Activated CD4-positive, alpha-beta T cell treated with anti-CD3 and anti-CD28 coated beads, Interleukin-2, amount 50 U/mL, for 24 hours (primary cell): ENCODE results near the gene APOBEC3H.
A peak's percentile ranks its signal among the peaks of the same experiment; 100 is the strongest.

Experiments
- DNase-seq, 2 donors: peaks; one replicate each; pipeline ENCODE4 v3.0.0-alpha.2; 2020; ENCODE audit warnings: low read depth in 1 of 2, low spot score in 1 of 2

APOBEC3H gene

GRCh38 chr22:39133871-39134270, 36.8 kb downstream of the APOBEC3H start:
- no peak for DNase-seq

GRCh38 chr22:39134366-39135091, 37.5 kb downstream of the APOBEC3H start:
- DNase-seq = no peak

DNA sequence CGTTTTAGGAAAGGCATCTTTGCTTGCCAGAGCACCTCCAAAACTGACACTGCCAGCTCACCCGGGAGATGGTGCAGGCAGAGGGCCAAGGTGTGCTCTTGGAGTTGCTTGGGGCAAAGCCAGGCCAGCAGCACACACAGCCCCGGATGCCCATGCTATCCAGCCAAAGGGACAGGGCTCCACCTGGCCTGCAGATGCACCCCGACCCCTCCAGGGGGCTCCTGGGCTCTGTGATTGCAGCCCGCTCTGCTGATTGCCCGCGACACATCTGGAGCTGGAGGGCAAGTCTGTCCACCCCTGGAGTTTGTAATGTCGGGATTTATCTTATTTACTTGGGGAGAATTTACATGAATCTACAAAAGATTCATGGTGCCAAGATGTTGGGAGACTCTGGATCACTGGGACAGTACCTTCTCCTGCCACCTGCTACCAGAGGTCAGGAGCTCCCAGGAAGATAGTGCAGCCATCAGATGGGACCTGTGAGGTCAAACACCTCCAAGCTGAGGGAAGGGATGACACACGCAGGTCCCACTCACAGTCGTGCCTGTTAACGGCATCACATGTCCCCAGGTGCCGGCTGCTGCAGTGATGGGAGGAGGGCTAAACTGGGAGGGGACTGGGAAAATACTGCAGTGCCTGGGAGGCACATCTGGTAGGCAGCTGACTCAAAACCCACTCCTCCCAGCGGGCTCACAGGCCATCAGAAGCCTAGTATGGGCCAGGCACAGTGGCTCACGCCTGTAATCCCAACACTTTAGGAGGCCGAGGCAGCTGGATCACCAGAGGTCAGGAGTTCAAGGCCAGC, 38.2 kb downstream of the APOBEC3H start:
- no peak for DNase-seq

- no peak for DNase-seq
Measured at GRCh38 chr22:39136317-39136716, 39.3 kb downstream of the APOBEC3H start.

DNA sequence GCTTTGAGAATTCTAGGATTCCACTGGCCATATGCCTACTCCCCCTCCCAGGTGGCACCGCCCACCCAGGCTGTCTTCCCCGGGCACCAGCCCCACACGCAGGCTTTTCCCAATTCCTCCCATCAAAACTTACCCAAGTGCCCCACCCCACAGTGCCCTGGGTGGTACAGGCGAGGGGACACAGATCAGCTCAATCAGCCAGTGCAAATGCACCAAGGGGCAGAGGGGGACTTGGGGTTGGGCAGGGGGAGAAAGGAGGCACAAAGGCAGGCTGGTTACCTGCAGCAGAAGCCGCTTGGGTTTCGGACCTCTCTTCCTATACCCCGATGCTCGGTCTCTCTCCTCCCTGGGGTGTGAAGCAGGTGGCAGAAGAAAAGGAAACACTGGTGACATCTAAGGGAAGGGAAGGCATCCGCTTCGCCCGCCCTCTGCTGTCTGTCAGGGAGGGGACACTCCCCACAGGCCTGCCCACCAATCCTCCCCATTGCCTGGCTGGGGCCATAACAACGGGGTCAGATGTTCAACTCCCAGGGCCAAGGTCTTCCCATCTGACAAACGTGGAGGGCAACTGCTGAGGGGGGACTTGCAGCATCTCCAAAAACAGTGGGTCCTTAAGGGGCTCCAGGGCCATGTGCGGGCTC, 41.4 kb downstream of the APOBEC3H start:
- DNase-seq = no peak

GRCh38 chr22:39139933-39140332, 42.9 kb downstream of the APOBEC3H start:
- no peak for DNase-seq

GRCh38 chr22:39142088-39142680, 45.1 kb downstream of the APOBEC3H start:
- DNase-seq = no peak

- DNase-seq = peak in 1 of 2 donors; percentile 36
Measured at GRCh38 chr22:39144101-39144767, 47.2 kb downstream of the APOBEC3H start.

DNA sequence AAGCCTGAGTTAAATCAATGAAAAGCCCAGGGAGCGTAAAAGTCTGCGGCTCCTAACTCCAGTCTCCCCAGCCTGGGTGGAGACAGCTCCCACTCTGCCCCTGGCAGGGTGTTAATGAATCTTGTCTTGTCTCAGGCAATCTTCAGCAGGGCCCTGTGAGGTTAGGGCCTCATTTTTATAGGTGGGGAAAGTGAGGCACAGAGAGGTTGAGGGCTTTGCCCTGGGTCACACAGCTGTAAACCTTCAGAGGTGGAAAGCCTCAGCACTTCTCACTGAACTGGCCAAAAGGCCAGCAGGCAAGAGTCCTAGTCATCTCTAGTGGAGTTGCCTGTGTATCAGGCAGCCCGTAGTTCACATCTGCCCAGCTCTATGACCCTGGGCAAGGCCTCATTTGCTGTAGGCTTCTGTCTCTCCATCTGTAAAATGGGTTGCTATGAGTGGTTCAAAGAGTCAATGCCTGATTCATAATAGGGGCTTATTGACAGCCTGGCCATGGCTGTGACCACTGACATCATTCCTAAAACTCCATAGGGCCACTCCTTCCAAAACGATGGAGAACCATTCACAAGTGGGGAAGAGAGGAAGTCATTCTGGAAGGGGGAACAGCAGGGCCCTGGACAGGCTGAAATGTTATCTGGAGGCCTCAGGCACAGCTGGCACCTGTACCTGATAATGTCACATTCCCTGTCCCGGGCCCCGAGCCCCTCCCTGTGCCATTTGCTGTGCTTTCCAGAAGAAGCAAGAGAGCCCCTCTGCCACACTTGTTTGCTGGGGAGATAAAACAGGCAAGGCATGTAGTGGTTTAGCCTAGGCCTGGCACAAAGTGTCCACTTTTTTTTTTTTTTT, 49.4 kb downstream of the APOBEC3H start:
- no peak for DNase-seq

DNA sequence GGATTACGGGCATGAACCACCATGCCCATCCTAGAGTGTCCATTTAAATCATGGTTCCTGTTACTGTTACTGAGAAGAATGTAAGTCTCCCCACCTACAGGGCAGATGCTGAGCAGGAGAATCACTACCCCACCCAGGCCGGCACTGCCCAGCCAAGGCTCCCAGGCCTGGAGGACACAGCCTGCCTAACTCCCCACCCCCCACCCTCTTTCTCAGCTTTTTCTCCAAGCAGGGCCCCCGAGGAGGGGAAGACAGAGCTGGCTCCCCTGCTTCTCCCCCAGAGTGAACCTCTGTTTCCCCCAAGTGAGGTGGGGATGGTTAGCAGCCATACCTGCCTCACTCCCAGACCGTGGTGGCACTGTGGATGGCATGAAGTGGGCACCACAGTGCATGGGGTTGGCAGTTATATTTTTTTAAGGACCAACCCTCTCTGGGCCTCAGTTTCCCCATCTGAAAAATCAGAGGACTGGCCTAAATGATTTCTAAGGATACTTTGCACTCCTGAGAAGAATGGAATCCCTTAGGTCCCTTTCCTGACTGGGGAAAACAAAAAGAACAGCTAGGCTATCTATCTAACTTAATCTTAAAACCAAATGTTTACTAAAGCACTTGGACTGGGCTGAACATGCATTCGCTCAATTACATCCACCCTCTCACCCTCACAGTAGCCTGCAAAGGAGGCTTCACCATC, 50.4 kb downstream of the APOBEC3H start:
- DNase-seq = no peak

DNA sequence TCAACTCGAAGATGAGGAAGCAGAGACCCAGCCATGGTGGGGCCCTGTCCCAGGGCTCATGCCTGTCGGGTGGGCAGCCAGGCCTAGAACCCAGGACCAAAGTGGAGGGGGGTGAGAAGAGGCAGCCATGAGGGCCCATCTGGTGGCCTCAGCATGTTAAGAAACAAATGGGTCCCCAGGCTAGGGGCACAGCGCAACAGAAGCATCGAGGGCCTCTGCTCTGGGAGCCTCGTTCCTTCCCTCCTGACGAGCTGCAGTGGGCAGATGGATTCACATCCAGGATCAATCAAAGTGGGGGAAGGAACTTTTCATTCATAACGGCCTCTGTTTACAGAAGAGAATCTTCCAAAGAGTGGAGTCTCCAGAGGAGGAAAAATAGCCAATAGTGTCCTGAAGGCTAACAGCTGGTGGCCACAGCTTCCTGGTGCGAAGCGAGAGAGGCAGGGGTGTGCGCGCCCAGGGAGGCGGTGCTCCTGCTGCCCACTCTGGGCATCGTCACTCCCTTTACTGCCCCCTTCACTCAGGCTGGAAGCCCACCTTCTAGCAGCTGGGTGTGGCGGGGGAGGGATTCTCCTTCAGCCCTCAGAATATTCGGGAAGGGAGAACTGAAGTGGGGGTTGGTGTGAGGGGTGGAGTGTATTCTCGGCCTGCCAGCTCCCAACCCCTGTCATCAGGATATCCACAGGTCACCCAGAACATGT, 51.1 kb downstream of the APOBEC3H start:
- no peak for DNase-seq

GRCh38 chr22:39148727-39149535, 51.9 kb downstream of the APOBEC3H start:
- DNase-seq = peak in 1 of 2 donors; percentile 39

DNA sequence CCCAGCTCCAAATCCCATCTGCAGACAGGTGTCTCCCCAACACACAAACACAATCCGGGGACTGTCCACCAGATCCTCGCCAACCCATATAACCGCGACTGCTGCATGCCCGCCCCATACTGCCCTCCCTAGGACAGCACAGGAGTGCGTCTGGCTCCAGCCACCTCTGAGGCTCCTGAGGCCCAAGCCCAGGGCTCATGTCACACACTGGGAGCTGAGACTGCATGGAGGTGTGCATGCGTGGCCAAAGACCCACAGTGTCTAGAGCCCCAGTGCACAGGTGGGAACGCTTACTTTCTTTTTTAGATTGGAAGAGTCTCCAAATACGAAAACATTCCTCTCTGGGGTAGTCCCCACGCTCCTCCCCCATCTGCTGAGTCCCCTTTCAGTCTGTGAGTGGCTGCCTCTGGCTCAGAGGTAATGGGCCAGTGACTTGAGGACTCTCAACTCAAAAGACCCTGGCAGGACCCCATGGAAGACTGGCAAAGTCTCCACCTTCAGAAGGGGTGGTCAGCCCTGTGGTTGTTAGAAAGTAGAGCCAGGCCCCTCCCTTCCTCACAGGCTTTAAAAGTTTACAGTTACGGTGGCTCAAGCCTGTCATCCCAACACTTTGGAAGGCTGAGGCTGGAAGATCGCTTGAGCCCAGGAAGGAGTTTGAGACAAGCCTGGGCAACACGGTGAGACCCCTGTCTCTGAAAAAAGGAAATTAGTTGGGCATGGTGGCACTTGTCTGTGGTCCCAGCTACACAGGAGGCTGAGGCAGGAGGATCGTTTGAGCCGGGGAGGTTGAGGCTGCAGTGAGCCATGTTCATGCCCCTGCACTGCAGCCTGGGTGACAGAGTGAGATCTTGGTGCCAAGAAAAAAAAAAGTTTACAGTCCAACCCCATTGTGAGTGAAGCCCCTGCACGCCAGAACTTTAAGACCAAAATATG, 53.1 kb downstream of the APOBEC3H start:
- DNase-seq = no peak

- no peak for DNase-seq
Measured at GRCh38 chr22:39150848-39151215, 53.8 kb downstream of the APOBEC3H start.

DNA sequence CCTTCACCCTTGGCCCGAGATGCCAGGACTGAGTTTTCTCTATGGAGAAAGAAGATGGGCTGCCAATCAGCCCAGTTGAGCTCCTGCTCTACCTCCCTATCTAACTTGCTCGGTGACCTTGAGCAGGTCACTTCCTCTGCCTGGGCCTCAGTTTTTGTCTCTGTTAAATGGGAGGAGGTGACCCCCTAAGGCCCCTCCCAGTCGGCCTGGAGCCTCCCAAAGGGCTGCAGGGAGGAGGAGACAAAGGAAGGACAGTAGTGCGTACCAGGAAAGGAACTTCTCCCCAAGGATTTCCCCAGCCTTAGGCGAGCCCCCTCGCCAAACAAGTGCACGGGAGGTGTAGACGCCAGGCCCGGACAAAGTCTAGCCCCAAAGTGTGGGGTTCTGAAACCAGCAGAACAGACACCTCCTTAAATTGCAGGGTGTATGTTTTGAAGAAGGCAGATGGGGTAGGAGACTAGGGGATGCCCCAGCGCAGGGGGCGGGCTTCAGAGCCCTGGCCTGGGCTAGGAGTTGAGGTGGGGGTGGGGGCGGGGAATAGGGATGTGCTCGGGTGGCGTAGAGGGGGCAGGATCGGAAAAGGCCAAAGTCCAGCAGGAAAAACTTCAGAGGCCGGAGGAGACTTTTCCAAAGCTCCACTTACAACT, 54.4 kb downstream of the APOBEC3H start:
- DNase-seq = no peak

DNA sequence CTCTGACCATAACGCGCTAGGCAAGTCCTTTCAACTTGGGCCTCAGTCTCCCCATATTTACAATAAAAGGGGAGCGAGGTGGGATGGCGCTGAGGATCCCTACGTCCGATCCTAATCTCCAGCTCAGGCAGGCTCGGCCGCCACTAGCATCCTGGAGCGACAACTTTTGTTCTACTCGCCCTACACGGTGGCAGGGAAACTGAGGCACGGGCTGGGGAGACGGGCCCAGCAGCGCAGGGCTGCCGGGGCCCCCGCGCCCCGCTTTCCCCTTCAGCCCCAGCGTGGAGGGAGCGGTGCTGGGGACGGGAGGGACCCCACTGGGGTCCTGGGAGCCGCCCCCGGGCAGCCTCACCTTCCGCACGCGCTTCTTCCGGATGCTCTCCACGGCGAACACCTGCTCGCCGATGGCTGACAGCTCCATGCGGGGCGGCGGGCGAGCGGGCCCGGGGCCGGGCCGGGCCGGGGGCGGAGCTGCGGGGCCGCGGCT, 55.0 kb downstream of the APOBEC3H start:
- DNase-seq = no peak
